SK-N-MC (cell line): ENCODE results near the gene AKAP14.

Experiments
- EZH2 ChIP-seq: fragments of 200-600 bp; sonication (generic); IDR thresholded peaks from one replicate; pipeline ENCODE4 v1.6.1; 2017; ENCODE audit warnings: antibody characterized with exemption
- POLR2AphosphoS5 ChIP-seq: IDR thresholded peaks from 2 replicates; pipeline ENCODE4 v1.6.1; 2012; ENCODE audit warnings: mild to moderate bottlenecking, low read depth, low read length, borderline replicate concordance

GRCh38 chrX:119917877-119918276 lies 22.2 kb downstream of the AKAP14 start:
- TF ChIP-seq POLR2AphosphoS5 (no peak), EZH2 (no peak)
